Measurements from ENCODE around the gene AIG1. TPM values are rescaled to one million over a fixed set of nuclear protein-coding genes. Genes with fewer than 3 reads are reported as not detected.

The AIG1 gene
- total and polyA plus RNA-seq, 2 of the 4 experiments (the other 2 are of a cell fraction), result 21.3 to 27.1 TPM

DNA sequence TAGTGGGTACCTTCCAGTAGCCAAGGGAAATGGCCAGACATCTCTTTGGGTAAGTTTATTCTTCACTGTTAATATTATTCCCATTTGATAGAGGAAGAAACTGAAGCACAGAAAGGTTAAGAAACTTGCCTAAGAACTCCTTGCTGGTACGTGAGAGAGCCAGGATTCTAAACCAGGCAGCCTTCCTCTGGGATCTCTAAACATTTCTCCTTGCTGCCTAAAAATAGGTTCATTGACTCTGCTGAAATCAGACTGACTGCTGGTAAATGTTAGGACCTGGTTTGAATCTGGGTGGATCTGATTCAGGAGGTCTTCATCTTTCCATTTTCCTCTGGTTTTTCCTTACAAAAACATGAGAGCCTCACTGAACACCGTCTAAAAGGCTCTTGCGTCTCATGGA lies 186.9 kb downstream of the AIG1 start:
- H2BK5ac ChIP-seq (ENCODE audit: low read depth, low read length, poor library complexity, severe bottlenecking), result no peak overlapping the region
- no peaks in the 10 kb centered on the region for H3K79me1 ChIP-seq (ENCODE audit: low read depth in 1 of 2, low read length in 2 of 2)
- no peak overlapping the region for H2AK5ac ChIP-seq (ENCODE audit: low read depth, low read length)
- intact Hi-C loops (cut with micrococcal nuclease) (no loop called here), in situ Hi-C loops (cut with MboI; ENCODE audit: low sequenced_read_pairs) (no loop called here), dilution Hi-C loops (cut with HindIII; ENCODE audit: low sequenced_read_pairs, unreplicated experiment) (no loop called here)
- H3K4me1 ChIP-seq (ENCODE audit: control insufficient read depth, insufficient read depth, low read length), result no peaks in the 10 kb centered on the region
- WGBS, 2 experiments (ENCODE audit: extremely low coverage in 2 of 2, insufficient read length in 1 of 2), result no CpG with 5 or more reads among the region's 3 CpGs
- H3K36me3 ChIP-seq (ENCODE audit: control insufficient read depth, insufficient read depth, low read length), result no peaks in the 10 kb centered on the region
- ATAC-seq (ENCODE audit: low read depth), result no peak
- no peaks in the 10 kb centered on the region for H3K9me1 ChIP-seq (ENCODE audit: insufficient read depth, low read length)
- H4K91ac ChIP-seq (ENCODE audit: insufficient read depth, low read depth, low read length), result no peak overlapping the region
- no peaks in the 10 kb centered on the region for H3K9me3 ChIP-seq (ENCODE audit: control insufficient read depth, insufficient read depth, low read length)
- DNase-seq, result no peak
- H3K27ac ChIP-seq (ENCODE audit: insufficient read depth, low read length), result no peak overlapping the region
- no peak overlapping the region for H2BK120ac ChIP-seq (ENCODE audit: low read depth, low read length)
- no peak overlapping the region for H3K23ac ChIP-seq (ENCODE audit: low read depth, low read length)
- no peak overlapping the region for H3K14ac ChIP-seq (replicated peaks; ENCODE audit: low read depth, low read length)
- TF ChIP-seq, protein P1, sequence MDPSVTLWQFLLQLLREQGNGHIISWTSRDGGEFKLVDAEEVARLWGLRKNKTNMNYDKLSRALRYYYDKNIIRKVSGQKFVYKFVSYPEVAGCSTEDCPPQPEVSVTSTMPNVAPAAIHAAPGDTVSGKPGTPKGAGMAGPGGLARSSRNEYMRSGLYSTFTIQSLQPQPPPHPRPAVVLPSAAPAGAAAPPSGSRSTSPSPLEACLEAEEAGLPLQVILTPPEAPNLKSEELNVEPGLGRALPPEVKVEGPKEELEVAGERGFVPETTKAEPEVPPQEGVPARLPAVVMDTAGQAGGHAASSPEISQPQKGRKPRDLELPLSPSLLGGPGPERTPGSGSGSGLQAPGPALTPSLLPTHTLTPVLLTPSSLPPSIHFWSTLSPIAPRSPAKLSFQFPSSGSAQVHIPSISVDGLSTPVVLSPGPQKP (IDR thresholded peaks at IDR 0.05; ENCODE audit: borderline replicate concordance, low read depth, low read length), result no peak
- TF ChIP-seq CHD1 (IDR thresholded peaks at IDR 0.05; ENCODE audit: low read depth, low read length), result no peak
- H3K4ac ChIP-seq (ENCODE audit: low read depth, low read length), result no peak overlapping the region
- H2AK9ac ChIP-seq (replicated peaks; ENCODE audit: low read depth, low read length, poor library complexity), result no peak overlapping the region
- no peak overlapping the region for H2BK15ac ChIP-seq (ENCODE audit: low read depth, low read length)
- ChIA-PET CTCF (no interaction called here), POLR2A (ENCODE audit: unreplicated experiment) (no interaction called here)
- no peak overlapping the region for H2AFZ ChIP-seq (replicated peaks; ENCODE audit: low read length, poor library complexity)
- no peak overlapping the region for H4K8ac ChIP-seq (ENCODE audit: low read depth in 2 of 2, low read length in 2 of 2)
- no peak overlapping the region for H3K9ac ChIP-seq (ENCODE audit: low read depth, low read length)
- no peaks in the 10 kb centered on the region for H3K27me3 ChIP-seq (ENCODE audit: control insufficient read depth, insufficient read depth, low read length)
- no peak overlapping the region for H3K18ac ChIP-seq (ENCODE audit: low read depth, low read length)
- no peak overlapping the region for H3K56ac ChIP-seq (ENCODE audit: extremely low read depth, insufficient read depth, low read length)
- H3K4me3 ChIP-seq (ENCODE audit: insufficient read depth, low read depth, low read length), result no peak overlapping the region
- no peak overlapping the region for H2BK20ac ChIP-seq (ENCODE audit: low read depth, low read length)
- no TSS peak for BruUV-seq (replicated peaks)
- H4K20me1 ChIP-seq (ENCODE audit: insufficient read depth, low read length), result no peaks in the 10 kb centered on the region
- H3K4me2 ChIP-seq (ENCODE audit: low read depth, low read length), result no peak overlapping the region
- no peak overlapping the region for H4K5ac ChIP-seq (ENCODE audit: low read depth, low read length)
